K562 (cell line): Measurements from ENCODE around the gene SDF4. TPM values are rescaled to one million over a fixed set of nuclear protein-coding genes. Genes with fewer than 3 reads are reported as not detected.

Experiments used
- CBFA2T3 ChIP-seq: fragments of 450-650 bp; IDR thresholded peaks from 2 replicates; pipeline ENCODE4 v1.6.1; 2017
- FOSL1 ChIP-seq: fragments of 200-800 bp; sonication (Bioruptor generic); conservative IDR thresholded peaks from 2 replicates; pipeline ENCODE4 v1.6.1; 2016; ENCODE audit warnings: missing genetic modification characterization, missing compliant biosample characterization
- GTF2E2 ChIP-seq: fragments of 200-800 bp; sonication (Bioruptor generic); IDR thresholded peaks from 2 replicates; pipeline ENCODE4 v1.6.1; 2016; ENCODE audit warnings: missing genetic modification characterization, missing compliant biosample characterization
- KDM5B ChIP-seq: fragments of 200-600 bp; sonication (generic); IDR thresholded peaks from 2 replicates; pipeline ENCODE4 v1.6.1; 2012; ENCODE audit warnings: low read depth, mild to moderate bottlenecking, moderate library complexity, low read length, control low read depth, inconsistent platforms; ENCODE audit not compliant: insufficient replicate concordance
- MAZ ChIP-seq, 2 experiments: fragments of 450-650 bp in 1 of 2; sonication (generic) in 1 of 2; formaldehyde crosslinking; IDR thresholded peaks in 1 of 2; conservative IDR thresholded peaks in 1 of 2; 2 replicates each; pipeline versions ENCODE4 v1.4.0 to v1.5.0; 2020; ENCODE audit warnings: mild to moderate bottlenecking in 1 of 2, missing genetic modification reagents in 1 of 2
- NCOA1 ChIP-seq: fragments of 450-650 bp; IDR thresholded peaks from 2 replicates; pipeline ENCODE4 v1.6.1; 2016; ENCODE audit warnings: low read depth
- NEUROD1 ChIP-seq: fragments of 150-350 bp; IDR thresholded peaks from 2 replicates; pipeline ENCODE4 v1.6.1; 2014; ENCODE audit warnings: borderline replicate concordance, low read length, low read depth; ENCODE audit not compliant: partially characterized antibody
- NRF1 ChIP-seq, 2 experiments: fragments of 450-650 bp; IDR thresholded peaks in 1 of 2; conservative IDR thresholded peaks in 1 of 2; 2 replicates each; pipeline ENCODE4 v1.6.1; 2014; ENCODE audit warnings: mild to moderate bottlenecking in 2 of 2
- SMARCC2 ChIP-seq: fragments of 450-650 bp; IDR thresholded peaks from 2 replicates; pipeline ENCODE4 v1.6.1; 2017; ENCODE audit warnings: antibody characterized with exemption, moderate library complexity, mild to moderate bottlenecking, low read depth
- TCF7L2 ChIP-seq: fragments of 150-350 bp; IDR thresholded peaks from 2 replicates; pipeline ENCODE4 v1.6.1; 2016; ENCODE audit warnings: low read depth, mild to moderate bottlenecking, low read length, moderate library complexity
- TGIF2 ChIP-seq: sonication (generic); formaldehyde crosslinking; IDR thresholded peaks from 2 replicates; pipeline ENCODE4 v1.8.1; 2022; ENCODE audit warnings: mild to moderate bottlenecking, missing genetic modification reagents, moderate library complexity
- XRCC5 ChIP-seq: fragments of 200-400 bp; formaldehyde crosslinking; IDR thresholded peaks from 2 replicates; pipeline ENCODE4 v1.6.1; 2017; ENCODE audit warnings: low read depth, mild to moderate bottlenecking, low read length
- ZC3H8 ChIP-seq: fragments of 450-650 bp; IDR thresholded peaks from 2 replicates; pipeline ENCODE4 v1.6.1; 2017
- ZNF445 ChIP-seq: fragments of 250-450 bp; sonication (Bioruptor Pico); IDR thresholded peaks from 2 replicates; pipeline ENCODE4 v1.4.0; 2020; ENCODE audit warnings: low read depth, mild to moderate bottlenecking, moderate library complexity
- ZNF551 ChIP-seq: fragments of 250-450 bp; sonication (Bioruptor Pico); IDR thresholded peaks from 2 replicates; pipeline ENCODE4 v1.5.0; 2021; ENCODE audit warnings: mild to moderate bottlenecking, moderate library complexity
- ZNF77 ChIP-seq: fragments of 250-450 bp; sonication (Bioruptor Pico); IDR thresholded peaks from 2 replicates; pipeline ENCODE4 v1.5.0; 2020
- polyA plus RNA-seq, 8 experiments: library from polyadenylated mRNA; depleted of rRNA in 4 of 8; stranded (reverse) in 5 of 8; unstranded in 3 of 8; fragments of >200 nt; fragmentation: Nextera tagmentation in 2 of 8; fragmentation: Illumina TruSeq in 1 of 8; extraction: Ambion mirVana in 2 of 8; extraction: Trizol in 1 of 8; gene quantifications; 2 replicates each; pipeline versions ENCODE4 v1.2.1 to v1.2.3, GENCODE V29; 2011 to 2014; ENCODE audit warnings: inconsistent platforms in 1 of 8, missing spikeins in 1 of 8
- total RNA-seq, 7 experiments: library from RNA; depleted of rRNA in 6 of 7; stranded (reverse); fragments of >200 nt in 6 of 7; fragmentation: Illumina TruSeq in 2 of 7; extraction: Trizol in 2 of 7; gene quantifications; 2 replicates each; pipeline versions ENCODE4 v1.2.1 to v1.2.3, GENCODE V29; 2011 to 2021; ENCODE audit warnings: low replicate concordance in 1 of 7
- TF ChIP-seq, protein P1 (sequence below): sonication (generic); formaldehyde crosslinking; IDR thresholded peaks from 2 replicates; pipeline ENCODE4 v1.8.0; 2022; ENCODE audit warnings: mild to moderate bottlenecking, missing genetic modification reagents, borderline replicate concordance
- TF ChIP-seq, protein P2 (sequence below): fragments of 450-650 bp; IDR thresholded peaks from 2 replicates; pipeline ENCODE4 v1.6.1; 2016; ENCODE audit warnings: low read depth, mild to moderate bottlenecking, moderate library complexity
- TF ChIP-seq, protein P3 (sequence below): IDR thresholded peaks from 2 replicates; pipeline ENCODE4 v1.6.1; 2011; ENCODE audit not compliant: insufficient read length; ENCODE audit errors: extremely low read depth
- TF ChIP-seq, protein P4 (sequence below): fragments of 450-650 bp; IDR thresholded peaks from 2 replicates; pipeline ENCODE4 v1.6.1; 2016
- TF ChIP-seq, protein P5 (sequence below): sonication (generic); formaldehyde crosslinking; IDR thresholded peaks from 2 replicates; pipeline ENCODE4 v1.8.1; 2023; ENCODE audit warnings: mild to moderate bottlenecking, missing genetic modification reagents
- TF ChIP-seq, protein P6 (sequence below): sonication (generic); formaldehyde crosslinking; IDR thresholded peaks from 2 replicates; pipeline ENCODE4 v1.8.0; 2022; ENCODE audit warnings: mild to moderate bottlenecking, missing genetic modification reagents

The SDF4 gene
- total and polyA plus RNA-seq, 9 of the 15 experiments (the other 6 are each of a cell fraction or from before 2014, with no cell fraction given): 0.35 to 160 (median 65.2) TPM

DNA sequence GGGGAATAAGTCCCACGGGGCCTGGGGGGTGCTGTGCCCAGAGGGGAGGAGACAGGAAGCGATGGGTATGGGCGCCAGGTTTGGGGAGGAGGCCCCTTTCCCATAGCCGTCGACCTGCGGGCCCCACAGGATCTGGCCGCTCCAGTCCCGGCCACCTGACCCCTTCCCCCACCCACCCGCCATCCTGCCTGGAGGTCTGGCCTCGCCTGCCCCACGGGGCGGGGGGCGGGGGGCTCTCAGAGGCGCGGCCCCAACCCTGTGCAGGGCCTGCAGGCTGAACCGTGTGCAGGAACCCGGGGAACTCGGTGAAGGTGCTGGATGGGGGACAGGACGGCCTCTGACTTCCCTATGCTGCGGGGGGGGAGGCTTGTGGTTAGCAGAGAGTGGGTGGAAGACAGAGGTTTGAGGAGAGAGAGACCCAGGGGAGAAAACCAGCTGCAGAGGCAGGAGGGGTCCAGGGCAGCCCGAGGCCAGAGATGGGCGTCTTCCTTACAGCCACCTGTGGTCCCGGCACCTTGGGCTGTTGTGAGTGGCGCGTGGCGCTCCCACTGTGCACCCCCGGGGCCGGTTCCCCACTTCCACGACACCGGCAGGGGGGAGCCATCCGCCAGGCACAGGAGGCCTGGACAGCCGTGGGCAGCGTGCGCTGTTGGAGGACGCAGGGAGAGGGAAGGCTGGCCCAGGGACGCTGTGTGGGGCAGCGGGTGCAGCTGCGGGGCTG, 22.9 kb downstream of the SDF4 start (continued):
- TF ChIP-seq NCOA1: no peak
- no peak for TF ChIP-seq ZNF77 (CRISPR knock-in tag)
- TF ChIP-seq KDM5B: no peak
- TF ChIP-seq, protein P1, sequence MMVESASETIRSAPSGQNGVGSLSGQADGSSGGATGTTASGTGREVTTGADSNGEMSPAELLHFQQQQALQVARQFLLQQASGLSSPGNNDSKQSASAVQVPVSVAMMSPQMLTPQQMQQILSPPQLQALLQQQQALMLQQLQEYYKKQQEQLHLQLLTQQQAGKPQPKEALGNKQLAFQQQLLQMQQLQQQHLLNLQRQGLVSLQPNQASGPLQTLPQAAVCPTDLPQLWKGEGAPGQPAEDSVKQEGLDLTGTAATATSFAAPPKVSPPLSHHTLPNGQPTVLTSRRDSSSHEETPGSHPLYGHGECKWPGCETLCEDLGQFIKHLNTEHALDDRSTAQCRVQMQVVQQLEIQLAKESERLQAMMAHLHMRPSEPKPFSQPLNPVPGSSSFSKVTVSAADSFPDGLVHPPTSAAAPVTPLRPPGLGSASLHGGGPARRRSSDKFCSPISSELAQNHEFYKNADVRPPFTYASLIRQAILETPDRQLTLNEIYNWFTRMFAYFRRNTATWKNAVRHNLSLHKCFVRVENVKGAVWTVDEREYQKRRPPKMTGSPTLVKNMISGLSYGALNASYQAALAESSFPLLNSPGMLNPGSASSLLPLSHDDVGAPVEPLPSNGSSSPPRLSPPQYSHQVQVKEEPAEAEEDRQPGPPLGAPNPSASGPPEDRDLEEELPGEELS (CRISPR knock-in tag): no peak
- TF ChIP-seq, protein P2, sequence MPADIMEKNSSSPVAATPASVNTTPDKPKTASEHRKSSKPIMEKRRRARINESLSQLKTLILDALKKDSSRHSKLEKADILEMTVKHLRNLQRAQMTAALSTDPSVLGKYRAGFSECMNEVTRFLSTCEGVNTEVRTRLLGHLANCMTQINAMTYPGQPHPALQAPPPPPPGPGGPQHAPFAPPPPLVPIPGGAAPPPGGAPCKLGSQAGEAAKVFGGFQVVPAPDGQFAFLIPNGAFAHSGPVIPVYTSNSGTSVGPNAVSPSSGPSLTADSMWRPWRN: no peak
- TF ChIP-seq SMARCC2: no peak
- no peak for TF ChIP-seq TCF7L2
- TF ChIP-seq TGIF2: no peak
- no peak for TF ChIP-seq NRF1 (conservative IDR thresholded peaks at IDR 0.05 in 1 of 2, IDR thresholded peaks at IDR 0.05 in 1 of 2)
- TF ChIP-seq MAZ (CRISPR knock-in tag; conservative IDR thresholded peaks at IDR 0.05 in 1 of 2, IDR thresholded peaks at IDR 0.05 in 1 of 2): peak in 1 of 2 experiments; percentile 63; a peak in 1 of 4 replicates
- TF ChIP-seq, protein P3, sequence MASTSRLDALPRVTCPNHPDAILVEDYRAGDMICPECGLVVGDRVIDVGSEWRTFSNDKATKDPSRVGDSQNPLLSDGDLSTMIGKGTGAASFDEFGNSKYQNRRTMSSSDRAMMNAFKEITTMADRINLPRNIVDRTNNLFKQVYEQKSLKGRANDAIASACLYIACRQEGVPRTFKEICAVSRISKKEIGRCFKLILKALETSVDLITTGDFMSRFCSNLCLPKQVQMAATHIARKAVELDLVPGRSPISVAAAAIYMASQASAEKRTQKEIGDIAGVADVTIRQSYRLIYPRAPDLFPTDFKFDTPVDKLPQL: no peak
- TF ChIP-seq, protein P4, sequence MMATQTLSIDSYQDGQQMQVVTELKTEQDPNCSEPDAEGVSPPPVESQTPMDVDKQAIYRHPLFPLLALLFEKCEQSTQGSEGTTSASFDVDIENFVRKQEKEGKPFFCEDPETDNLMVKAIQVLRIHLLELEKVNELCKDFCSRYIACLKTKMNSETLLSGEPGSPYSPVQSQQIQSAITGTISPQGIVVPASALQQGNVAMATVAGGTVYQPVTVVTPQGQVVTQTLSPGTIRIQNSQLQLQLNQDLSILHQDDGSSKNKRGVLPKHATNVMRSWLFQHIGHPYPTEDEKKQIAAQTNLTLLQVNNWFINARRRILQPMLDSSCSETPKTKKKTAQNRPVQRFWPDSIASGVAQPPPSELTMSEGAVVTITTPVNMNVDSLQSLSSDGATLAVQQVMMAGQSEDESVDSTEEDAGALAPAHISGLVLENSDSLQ: no peak
- TF ChIP-seq GTF2E2 (tag): no peak
- TF ChIP-seq XRCC5: no peak
- no peak for TF ChIP-seq ZNF445 (CRISPR knock-in tag)
- no peak for TF ChIP-seq ZNF551 (CRISPR knock-in tag)
- TF ChIP-seq, protein P5, sequence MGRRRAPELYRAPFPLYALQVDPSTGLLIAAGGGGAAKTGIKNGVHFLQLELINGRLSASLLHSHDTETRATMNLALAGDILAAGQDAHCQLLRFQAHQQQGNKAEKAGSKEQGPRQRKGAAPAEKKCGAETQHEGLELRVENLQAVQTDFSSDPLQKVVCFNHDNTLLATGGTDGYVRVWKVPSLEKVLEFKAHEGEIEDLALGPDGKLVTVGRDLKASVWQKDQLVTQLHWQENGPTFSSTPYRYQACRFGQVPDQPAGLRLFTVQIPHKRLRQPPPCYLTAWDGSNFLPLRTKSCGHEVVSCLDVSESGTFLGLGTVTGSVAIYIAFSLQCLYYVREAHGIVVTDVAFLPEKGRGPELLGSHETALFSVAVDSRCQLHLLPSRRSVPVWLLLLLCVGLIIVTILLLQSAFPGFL (CRISPR knock-in tag): no peak
- TF ChIP-seq FOSL1 (tag): no peak
- peak; percentile 51; the same call in 1 of the 2 replicates for TF ChIP-seq CBFA2T3
- TF ChIP-seq ZC3H8: no peak
- TF ChIP-seq, protein P6, sequence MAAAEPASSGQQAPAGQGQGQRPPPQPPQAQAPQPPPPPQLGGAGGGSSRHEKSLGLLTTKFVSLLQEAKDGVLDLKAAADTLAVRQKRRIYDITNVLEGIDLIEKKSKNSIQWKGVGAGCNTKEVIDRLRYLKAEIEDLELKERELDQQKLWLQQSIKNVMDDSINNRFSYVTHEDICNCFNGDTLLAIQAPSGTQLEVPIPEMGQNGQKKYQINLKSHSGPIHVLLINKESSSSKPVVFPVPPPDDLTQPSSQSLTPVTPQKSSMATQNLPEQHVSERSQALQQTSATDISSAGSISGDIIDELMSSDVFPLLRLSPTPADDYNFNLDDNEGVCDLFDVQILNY: 0 out of 2 replicates have a peak, but pooled peaks have one; percentile 28
- peak; percentile 11 for TF ChIP-seq NEUROD1
